ENCODE data around the gene INTS14.
"Not testable (repeated sequence)": the region's sequence is repeated elsewhere in the genome, so short reads cannot be mapped to it uniquely, and the experiment has no call there.

Gene INTS14

DNA sequence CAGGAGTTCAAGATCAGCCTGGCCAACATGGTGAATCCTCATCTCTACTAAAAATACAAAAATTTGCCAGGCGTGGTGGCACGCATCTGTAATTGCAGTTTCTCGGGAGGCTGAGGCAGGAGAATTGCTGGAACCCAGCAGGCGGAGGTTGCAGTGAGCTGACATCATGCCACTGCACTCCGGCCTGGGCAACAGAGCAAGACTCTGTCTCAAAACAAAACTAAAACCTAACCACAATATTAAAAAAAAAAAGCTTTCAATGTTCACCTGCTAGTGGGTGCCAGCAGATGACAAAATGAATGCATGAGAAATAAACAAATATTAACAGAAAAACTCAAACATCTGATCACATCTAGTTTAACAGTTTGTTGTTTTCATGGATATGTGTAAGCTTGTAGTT, 19.8 kb upstream of the INTS14 start:
- no peak for DNase-seq

DNA sequence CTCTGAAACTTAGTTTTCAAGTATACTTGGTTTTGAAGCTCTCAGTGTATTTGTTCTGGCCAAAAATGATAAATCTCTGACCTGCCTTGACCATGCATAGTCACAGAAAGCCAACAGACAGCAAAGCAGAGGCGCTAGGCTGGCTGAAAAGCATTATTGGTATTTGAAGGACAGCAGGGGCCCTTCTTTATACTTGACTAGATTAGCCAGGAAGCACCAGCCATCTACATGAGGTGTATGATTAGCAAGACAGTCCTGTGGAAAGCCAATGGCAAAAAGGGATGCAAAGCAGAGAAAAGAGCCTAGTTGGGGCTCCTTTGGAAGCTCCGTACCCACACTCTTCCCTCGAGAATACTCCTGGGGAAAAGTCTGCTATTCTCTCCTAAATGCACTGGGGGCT, 18.6 kb upstream of the INTS14 start:
- DNase-seq, result no peak

DNA sequence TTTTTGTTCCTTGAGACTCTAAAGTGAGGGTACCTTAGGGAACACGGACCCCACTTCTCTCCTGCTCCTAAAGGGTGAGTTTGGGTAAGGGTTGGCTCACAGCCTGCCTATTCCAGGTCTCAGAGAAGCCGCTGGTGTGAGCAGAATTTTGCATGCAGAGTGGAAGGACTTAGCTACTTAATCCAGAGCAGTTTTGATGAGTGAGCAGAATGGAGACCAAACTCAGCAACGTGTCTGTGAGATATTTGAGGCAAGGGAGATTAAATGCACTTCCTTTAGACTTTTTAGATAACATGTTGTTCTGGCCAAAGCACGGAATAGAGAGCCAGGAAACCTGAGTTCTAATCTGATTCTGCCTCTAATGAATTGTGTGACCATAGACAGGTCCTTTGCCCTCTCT, 15.9 kb upstream of the INTS14 start:
- no peak for DNase-seq

GRCh38 chr15:65623103-65623502, 12.2 kb upstream of the INTS14 start:
- no peak for DNase-seq

DNA sequence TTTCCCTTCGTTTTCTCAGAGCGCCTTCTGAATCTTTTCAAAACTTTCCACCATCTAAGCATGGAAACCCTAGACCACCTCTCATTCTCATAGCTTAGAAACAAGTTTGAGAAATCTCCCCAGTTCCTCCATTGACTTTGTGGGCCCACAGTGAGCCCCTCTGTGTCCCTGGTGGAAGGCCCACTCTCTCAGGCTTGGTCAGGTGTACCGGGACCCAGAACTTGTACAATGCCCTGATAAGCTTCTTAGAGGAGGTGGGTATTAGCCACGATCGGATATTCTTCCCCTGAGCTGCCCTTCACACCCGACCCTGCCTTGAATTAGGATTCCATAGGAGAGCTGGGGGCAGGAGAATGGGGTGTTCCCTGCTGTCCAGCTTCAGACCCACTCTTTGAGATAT, 10.7 kb upstream of the INTS14 start, which contains the start of gene SLC24A1:
SLC24A1 (plus strand) TSS at position 301 of the 400 bp plus-strand sequence. CDS start 2,143 bp downstream, outside the sequence.
- no peak for DNase-seq

GRCh38 chr15:65620833-65621232, 9.9 kb upstream of the INTS14 start:
- no peak for DNase-seq

- no peak for DNase-seq
These were observed 8.8 kb upstream of the INTS14 start for GRCh38 chr15:65619626-65620290.

GRCh38 chr15:65618560-65619109, 7.7 kb upstream of the INTS14 start:
- no peak for DNase-seq

DNA sequence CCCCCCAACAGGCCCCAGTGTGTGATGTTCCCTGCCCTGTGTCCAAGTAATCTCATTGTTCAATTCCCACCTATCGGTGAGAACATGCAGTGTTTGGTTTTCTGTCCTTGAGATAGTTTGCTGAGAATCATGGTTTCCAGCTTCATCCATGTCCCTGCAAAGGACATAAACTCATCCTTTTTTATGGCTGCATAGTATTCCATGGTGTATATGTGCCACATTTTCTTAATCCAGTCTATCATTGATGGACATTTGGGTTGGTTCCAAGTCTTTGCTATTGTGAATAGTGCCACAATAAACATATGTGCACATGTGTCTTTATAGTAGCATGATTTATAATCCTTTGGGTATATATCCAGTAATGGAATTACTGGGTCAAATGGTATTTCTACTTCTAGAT, 5.0 kb upstream of the INTS14 start:
- not testable (repeated sequence) for DNase-seq

DNA sequence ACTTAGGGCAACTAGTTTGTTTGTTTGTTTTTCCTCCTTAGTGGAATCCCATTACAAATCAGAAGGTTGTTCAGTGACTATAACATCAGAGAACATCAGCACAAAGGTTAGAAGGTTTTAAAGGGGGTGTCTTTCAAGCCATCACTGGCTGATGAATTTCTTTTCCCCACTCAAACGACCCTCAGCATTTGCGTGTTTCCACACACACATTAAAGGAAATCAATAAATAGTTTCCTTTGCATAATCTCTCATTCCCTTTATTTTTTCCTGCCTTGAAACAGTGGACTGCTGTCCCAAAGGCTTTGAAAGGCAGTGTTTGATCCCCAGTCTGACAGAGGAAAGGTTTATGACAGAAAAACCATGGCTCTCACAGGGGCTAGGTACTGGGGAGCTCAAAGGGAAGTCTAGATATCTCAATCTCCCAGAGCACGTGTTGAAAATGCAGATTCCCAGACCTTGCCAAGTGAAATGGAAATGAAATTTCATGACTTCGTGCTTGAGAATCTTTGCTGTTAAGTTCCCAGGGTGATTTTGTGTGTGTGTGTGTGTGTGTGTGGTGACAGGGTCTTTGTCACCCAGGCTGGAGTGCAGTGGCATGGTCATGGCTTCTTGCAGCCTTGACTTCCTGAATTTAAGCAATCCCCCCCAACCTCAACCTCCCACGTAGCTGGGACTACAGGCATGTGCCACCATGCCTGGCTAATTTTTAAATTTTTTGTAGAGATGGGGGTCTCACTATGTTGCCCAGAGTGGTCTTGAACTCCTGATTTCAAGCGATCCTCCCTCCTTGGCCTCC, 2.2 kb upstream of the INTS14 start:
- DNase-seq, result no peak

- no peak for DNase-seq
These were observed 1.6 kb upstream of the INTS14 start for GRCh38 chr15:65612616-65612946.

DNA sequence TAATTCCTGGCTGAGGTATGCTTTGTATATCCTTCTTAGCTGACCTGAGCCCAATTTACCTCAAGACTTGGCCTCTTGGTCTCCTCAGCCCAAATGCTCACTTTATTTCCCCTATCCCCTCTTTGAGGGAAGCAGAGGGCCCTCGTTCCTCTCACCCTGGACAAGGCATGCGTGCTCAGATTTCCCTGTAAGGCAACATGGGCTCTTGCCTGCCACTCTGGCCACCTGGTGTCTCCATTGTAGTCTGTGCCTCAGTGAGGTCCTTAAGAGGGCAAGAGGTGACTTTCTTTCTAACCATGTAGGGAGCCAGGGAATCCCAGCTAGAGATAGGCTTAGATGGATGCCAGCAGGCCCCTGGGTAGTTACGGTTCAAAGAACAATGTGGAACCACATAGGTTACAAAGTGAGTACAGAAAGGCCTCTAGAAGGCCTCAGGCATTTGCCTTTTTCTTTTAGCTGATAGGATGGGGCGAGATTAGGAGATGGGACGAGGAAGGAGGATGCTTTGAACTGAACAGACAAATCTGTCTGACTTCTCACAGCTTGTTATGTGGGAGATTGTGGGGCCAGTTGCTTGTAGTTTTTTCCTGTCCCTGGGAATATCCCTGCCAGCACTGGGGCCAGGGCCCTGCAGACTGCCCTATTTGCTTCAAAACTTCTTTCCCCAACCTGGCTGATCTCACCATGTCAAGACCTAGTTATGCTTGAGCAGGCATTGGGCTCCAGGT, 1.1 kb upstream of the INTS14 start:
- DNase-seq, result no peak

DNA sequence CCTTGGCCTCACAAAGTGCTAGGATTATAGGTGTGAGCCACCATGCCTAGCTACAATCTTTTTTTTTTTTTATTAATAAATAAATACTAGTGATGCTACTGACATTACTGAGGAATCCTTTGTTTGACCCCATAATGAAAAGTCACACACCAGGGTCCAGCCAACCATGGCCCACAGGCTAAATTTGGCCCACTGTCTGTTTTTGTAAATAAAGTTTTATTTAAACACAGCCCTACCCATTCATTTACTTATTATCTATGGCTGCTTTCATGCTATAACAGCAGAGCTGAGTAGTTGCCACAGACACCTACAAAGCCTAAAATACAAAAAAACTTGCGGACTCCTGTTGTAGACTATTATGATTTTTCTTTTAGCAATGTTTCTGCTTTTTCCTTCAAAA, 7.4 kb downstream of the INTS14 start:
- no peak for DNase-seq

GRCh38 chr15:65603134-65603533, 7.8 kb downstream of the INTS14 start:
- no peak for DNase-seq

- no peak for DNase-seq
These were observed 11.3 kb downstream of the INTS14 start for GRCh38 chr15:65599677-65600076.

DNA sequence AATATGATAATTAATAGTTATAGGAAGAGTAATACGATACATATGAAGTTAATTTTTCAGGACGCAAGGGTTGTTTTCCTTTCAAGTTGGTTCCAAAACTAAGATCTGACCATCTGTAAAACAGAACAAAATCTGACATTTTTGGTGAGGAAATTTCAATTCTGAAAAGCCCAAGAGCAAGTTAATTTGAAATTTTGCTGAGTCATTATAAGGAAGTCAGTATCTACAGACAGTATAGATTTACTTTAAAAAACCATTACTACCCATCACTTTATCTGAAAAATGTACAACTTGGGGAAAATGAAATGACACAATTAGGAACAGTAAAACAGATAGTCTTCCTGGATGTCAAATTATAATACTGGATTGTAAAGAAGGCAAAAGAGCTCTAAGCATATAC, 12.5 kb downstream of the INTS14 start:
- no peak for DNase-seq

- no peak for DNase-seq
These were observed 15.0 kb downstream of the INTS14 start for GRCh38 chr15:65595960-65596359.

DNA sequence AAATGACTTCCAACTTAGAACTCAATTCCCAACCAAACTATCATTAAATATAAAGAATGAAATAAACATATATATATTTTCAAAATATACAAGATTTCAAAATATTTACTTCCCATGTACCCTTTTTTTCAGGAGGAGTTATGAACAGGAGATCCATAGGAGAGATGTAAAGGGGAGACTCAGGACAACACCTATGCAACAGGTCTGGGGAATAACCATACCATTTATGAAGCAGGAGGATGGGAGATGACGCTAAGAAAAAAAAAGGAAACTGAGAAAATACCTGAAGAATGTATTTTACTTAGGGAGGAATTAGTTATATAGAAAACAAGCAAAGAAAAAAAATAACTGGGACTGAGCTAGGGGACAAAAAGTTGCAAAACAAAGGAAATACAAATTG, 23.8 kb downstream of the INTS14 start:
- DNase-seq, result no peak

DNA sequence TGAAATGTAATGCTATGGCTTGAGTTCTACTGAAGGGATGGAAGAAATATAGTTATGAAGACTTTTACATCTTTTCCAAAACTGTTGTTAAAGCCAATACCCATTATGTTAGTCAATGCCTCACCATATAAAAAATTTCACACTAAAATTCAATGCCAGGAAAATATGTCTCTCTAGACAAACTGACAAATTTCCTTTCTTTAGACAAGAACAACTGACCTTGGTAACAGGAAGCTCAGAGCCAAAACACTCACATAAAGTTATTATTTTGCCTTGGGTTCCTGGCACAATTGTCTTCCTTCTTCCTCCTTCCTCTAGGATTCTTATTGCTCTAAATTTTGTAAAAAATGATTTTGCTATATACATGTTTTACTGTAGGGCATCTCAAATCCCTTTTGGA, 26.7 kb downstream of the INTS14 start:
- DNase-seq, result no peak

DNA sequence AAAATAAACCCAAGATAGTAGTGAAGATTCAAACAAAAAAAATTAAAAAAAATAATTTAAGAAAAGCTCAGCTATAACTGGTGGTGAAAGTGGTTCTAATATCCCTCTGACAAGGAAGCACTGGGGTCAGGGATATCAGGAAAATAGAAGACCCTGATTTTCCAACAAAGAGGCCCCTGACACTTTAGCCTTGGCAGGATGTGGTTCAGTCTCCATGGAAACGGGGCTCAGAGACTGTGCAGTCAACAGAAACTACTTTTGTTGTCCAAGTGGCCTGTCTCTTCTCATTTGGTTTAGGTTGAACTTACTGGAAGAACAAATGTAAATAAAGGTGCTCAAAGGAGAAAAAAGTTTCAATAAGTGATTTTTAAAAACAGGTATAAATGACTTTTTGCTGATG, 27.2 kb downstream of the INTS14 start:
- no peak for DNase-seq

DNA sequence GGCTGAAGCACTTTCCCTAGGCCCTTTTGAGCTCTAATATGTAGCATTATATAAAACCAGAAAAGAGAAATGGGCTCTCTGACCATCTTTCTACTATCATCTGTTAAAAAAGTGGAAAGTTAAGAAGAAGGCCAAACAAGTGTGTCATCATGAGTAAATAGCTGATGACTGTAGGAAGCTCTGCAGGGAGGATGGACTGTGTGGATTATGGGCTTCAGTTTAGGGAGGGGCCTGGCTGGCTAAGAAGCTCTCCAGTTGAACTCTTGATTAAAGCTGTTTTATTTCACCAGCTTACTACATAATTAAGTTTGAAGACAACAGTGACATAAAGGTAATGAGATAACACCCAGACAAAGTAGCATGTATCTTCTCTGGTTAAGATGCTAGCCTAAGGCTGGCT, 30.6 kb downstream of the INTS14 start:
- no peak for DNase-seq

- DNase-seq, result no peak
These were observed 31.2 kb downstream of the INTS14 start for GRCh38 chr15:65579762-65580161.

DNA sequence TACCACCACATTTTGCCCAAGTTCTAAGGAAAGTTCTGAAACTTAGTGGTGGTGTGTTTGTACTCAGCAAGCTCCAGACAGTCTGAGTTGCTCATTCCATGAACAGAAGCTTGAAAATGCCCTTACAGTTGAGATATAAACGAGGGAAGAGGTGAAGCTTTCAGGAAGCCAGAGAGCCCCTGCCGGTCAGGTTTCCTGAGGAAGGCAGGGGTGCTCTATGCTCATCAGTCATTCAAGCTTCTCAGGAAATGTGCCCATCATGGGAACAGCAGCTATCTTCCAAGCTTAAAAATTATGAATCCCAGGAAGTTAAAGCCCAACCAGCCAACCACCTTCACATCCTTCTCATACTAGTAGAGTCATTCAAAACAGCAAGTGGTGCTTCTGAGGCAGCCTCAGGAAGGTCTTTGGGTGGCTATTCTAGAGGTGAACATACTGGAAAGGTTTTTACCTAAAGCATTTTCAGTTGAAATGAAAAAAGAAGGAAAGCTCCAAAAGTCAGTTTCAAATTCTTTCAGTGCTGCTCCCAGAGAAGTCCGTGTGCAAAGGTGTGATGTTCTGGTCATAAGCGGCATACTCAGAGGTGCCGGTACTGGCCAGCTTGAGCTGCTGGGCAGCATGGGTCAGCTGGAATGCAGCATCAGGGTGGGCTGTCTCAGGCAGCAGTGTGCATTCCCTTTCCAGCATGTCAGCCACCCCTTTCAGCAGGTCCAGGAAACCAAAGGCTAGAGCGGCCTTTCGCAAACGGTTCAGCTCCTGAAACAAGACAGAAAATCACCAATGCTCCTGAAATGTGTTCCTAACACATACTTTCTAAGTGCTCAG, 31.8 kb downstream of the INTS14 start:
- DNase-seq, result no peak

Data from GOT3 (cell line).